DMS 273 (cell line): ENCODE results near the gene PRG3.
"Not testable (repeated sequence)": the region's sequence is repeated elsewhere in the genome, so short reads cannot be mapped to it uniquely, and the experiment has no call there.

Experiments
- DNase-seq: peaks from one replicate; lab custom pipeline; 2025; ENCODE audit not compliant: unreplicated experiment; lab: John Stamatoyannopoulos, UW

The PRG3 gene

GRCh38 chr11:57409321-57410100 lies 28.6 kb upstream of the PRG3 start:
- no peak for DNase-seq

- DNase-seq, result no peak
Measured at GRCh38 chr11:57408771-57409170, 27.8 kb upstream of the PRG3 start.

- DNase-seq, result no peak
Measured at GRCh38 chr11:57407941-57408475, 27.1 kb upstream of the PRG3 start.

GRCh38 chr11:57407010-57407920 lies 26.3 kb upstream of the PRG3 start:
- DNase-seq, result no peak

- DNase-seq, result no peak
Measured at GRCh38 chr11:57406337-57406904, 25.5 kb upstream of the PRG3 start.

- no peak for DNase-seq
Measured at GRCh38 chr11:57405271-57405860, 24.4 kb upstream of the PRG3 start.

GRCh38 chr11:57403802-57404147 lies 22.8 kb upstream of the PRG3 start:
- no peak for DNase-seq

GRCh38 chr11:57403003-57403801 lies 22.3 kb upstream of the PRG3 start:
- DNase-seq, result not testable (repeated sequence)

- no peak for DNase-seq
Measured at GRCh38 chr11:57402188-57403002, 21.4 kb upstream of the PRG3 start.

- DNase-seq, result no peak
Measured at GRCh38 chr11:57399972-57400578, 19.1 kb upstream of the PRG3 start.

- DNase-seq, result no peak
Measured at GRCh38 chr11:57399221-57399620, 18.3 kb upstream of the PRG3 start.

- no peak for DNase-seq
Measured at GRCh38 chr11:57397394-57397990, 16.5 kb upstream of the PRG3 start.

GRCh38 chr11:57396744-57397143 lies 15.8 kb upstream of the PRG3 start:
- DNase-seq, result no peak

GRCh38 chr11:57395905-57396623 lies 15.1 kb upstream of the PRG3 start:
- DNase-seq, result no peak

GRCh38 chr11:57394203-57394965 lies 13.4 kb upstream of the PRG3 start:
- DNase-seq, result no peak

GRCh38 chr11:57392763-57393105 lies 11.8 kb upstream of the PRG3 start:
- DNase-seq, result no peak

- DNase-seq, result no peak
Measured at GRCh38 chr11:57392066-57392762, 11.3 kb upstream of the PRG3 start.
